GM18520 (cell line): ENCODE measurements around the gene CXCR6.

Experiments used
- ATAC-seq: cut with Tn5 transposase; IDR thresholded peaks from one replicate; pipeline ENCODE4 v1.9.1; 2021; ENCODE audit not compliant: unreplicated experiment

The CXCR6 gene

GRCh38 chr3:45966950-45967640 lies 23.8 kb downstream of the CXCR6 start:
- no peak for ATAC-seq

GRCh38 chr3:45967724-45968123 lies 24.5 kb downstream of the CXCR6 start:
- no peak for ATAC-seq

- ATAC-seq: no peak
Measured at GRCh38 chr3:45968149-45968548, 24.9 kb downstream of the CXCR6 start.

- ATAC-seq: no peak
Measured at GRCh38 chr3:45968706-45969105, 25.4 kb downstream of the CXCR6 start.

- no peak for ATAC-seq
Measured at GRCh38 chr3:45969116-45969515, 25.9 kb downstream of the CXCR6 start.

GRCh38 chr3:45969953-45970352 lies 26.7 kb downstream of the CXCR6 start:
- no peak for ATAC-seq

GRCh38 chr3:45972534-45973402 lies 29.5 kb downstream of the CXCR6 start:
- ATAC-seq: no peak

- no peak for ATAC-seq
Measured at GRCh38 chr3:45974686-45975085, 31.4 kb downstream of the CXCR6 start.

- no peak for ATAC-seq
Measured at GRCh38 chr3:45975686-45976085, 32.4 kb downstream of the CXCR6 start.

- no peak for ATAC-seq
Measured at GRCh38 chr3:45976191-45977091, 33.2 kb downstream of the CXCR6 start.

- no peak for ATAC-seq
Measured at GRCh38 chr3:45978006-45978761, 34.9 kb downstream of the CXCR6 start.

GRCh38 chr3:45979378-45979777 lies 36.1 kb downstream of the CXCR6 start:
- ATAC-seq: no peak

- ATAC-seq: no peak
Measured at GRCh38 chr3:45980229-45980813, 37.1 kb downstream of the CXCR6 start.

- ATAC-seq: no peak
Measured at GRCh38 chr3:45980819-45981218, 37.6 kb downstream of the CXCR6 start.

- no peak for ATAC-seq
Measured at GRCh38 chr3:45981346-45982074, 38.2 kb downstream of the CXCR6 start.

- ATAC-seq: no peak
Measured at GRCh38 chr3:45983770-45984169, 40.5 kb downstream of the CXCR6 start.

- ATAC-seq: no peak
Measured at GRCh38 chr3:45984331-45985312, 41.4 kb downstream of the CXCR6 start.

- no peak for ATAC-seq
Measured at GRCh38 chr3:45985532-45986302, 42.5 kb downstream of the CXCR6 start.
